ENCODE measurements around the gene RASA2.

RASA2 gene

DNA sequence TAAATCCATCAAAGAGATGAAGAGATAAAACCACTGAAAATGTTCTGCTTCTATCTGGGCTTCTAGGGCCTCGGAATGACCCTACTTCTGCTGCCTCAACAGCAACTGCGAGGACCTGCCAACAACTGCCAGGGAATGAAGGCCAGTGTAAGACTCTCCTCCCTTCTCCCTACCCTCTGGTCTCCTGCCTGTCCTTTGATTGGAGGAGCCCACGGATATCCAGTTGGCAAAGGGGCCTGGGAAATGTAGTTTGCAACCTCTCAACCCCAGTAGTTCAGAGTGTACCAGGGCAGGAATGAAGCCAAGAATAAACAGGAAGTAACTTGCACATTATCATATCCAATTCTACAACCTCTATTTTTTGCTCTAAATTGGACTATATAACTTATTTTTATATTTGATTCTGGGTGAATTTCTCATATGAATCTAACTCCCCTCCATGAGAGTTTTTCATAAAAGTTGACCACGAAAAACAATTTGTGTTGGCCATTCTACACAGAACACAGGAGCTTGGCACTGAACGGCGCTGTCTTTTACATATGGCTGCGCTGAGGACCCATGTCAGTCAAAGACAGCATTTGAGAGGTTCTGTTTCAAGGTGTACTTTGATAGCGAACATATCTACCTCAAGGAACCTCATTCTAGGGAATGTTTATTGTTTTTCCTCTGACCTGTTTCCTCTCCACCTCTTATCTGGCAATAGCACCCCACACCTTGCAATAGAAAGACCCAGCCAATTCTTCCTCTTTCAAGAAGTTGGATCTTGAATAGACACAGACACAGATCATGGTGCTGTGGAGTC lies 160.1 kb downstream of the RASA2 start:
- no peak for DNase-seq (ENCODE audit: low read depth)

DNA sequence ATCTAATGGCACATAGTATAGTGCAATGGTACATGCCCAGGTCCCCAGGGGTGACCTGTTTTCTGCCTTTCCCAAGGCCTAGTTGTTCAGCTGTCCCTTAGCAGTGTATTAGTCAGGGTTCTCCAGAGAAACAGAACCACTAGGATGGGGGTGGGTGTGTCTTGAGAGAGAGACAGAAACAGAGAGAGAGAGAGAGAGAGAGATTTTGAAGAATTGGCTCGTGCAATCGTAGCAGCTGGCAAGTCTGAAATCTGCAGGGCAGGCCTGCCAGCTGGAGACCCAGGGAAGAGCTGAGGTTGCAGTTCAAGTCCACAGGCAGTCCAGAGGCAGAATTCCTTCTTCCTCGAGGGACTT lies 160.7 kb downstream of the RASA2 start:
- DNase-seq (ENCODE audit: low read depth): no peak

DNA sequence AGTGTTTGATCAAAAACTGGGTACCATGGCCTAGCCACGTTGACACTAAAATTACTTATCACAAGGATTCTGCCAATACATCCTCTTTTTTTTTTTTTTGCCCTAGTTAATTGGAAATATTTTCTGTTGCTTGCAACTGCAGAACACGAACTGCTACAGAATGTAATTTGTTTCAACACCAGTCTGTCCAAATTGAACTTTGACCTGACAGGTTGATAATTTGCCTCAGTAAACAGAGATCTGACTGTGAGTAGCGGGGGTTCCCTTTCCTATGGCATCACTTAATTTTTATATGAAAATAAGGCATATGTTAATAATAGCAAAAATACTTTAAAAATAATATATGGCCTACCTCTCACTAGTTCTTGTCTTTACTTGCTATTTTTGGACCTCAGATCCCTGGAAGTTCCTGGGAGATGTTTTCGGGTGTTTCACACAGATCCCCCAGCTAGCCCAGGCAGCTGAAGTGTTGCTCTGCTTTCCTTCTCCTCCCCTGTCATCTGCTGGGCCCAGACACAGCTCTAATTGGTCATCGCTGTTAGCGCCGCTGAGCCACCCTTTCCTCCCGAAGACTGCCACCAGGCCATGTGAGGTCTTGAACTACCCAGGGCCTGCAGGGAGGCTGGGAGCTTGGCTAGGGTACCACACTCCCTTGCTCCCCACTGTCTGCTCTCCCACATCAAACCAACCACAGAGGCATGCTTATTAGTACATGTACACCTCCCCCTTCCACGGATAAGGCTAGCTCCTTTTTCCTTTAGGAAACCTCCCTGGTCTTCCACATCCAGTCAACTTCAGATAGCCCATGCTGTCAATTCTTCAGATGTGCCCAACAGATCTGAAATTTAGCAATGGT lies 161.5 kb downstream of the RASA2 start:
- no peak for DNase-seq (ENCODE audit: low read depth)

DNA sequence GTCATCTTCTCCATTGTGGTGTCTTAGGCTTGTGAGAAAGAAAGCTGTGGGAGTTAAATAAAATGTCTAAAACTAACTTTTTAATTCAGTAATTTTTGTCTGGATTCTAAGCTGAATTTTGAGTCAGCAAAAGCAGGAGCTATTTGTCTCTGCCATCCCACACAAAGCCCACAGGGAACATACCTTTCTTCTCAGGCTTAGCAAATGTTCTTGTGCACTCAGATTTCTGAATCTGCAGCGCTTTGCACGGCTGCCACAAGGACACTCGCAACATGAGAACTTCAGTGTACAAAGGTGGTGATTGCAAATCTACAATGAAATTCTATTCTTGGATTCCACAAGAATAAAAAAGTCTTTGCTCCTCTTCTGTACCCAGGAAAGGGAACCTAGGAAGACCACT lies 163.0 kb downstream of the RASA2 start:
- DNase-seq (ENCODE audit: low read depth): no peak

DNA sequence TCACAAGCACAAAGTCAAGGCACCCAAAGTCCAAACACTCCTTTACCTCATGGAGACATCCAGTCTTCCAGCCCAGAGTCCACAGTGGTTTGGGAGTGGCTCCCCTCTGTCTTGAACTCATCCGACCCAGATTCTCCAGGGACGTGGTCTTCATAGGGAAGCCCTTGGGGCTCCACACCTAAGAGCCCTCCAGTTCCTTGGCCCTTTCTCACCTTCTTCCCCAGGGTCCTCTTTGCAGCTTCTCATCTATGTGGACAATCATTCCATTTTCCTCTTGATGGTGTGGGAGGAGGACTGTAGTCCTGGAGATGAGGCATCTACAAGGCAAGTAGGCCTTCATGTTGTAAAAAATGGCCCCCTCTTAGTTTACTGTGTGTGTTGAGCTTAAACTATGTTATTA lies 164.0 kb downstream of the RASA2 start:
- DNase-seq (ENCODE audit: low read depth): no peak

DNA sequence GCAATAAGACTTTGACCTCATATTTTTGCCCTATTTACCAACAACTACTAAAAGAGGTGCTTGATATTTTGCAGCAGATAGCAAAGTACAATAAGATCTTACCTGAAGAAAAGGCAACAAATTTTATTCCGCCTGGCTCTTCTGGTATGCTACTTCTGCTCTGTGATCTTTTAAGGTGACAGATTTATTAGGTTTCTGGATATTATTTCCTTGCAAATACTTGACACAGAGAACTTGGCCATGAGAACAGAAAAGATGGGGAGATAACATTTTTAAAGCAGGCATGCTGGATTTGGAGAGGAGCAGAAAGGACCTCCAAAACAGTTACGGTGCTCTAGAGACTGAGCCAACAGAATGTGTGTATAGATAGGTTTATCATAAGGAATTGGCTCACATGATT lies 164.6 kb downstream of the RASA2 start:
- no peak for DNase-seq (ENCODE audit: low read depth)

DNA sequence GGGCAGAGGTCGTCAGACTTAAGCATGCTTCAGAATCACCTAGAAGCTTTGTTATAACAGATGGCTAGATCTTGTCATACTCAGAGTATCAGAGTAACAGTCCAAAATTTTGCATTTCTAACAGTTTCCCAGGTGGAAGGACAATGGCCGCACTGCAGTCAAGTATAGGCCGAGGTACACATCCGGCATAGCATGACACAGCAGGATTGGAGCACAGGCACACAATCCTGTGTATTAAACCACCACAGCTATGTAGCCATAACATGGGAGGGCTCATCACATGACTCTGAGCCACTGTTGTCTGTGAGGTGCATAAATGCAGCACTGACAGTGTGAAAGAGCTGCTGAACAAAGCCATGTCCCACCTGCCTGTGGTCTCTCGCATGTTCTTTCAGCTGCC lies 165.5 kb downstream of the RASA2 start:
- DNase-seq (ENCODE audit: low read depth): no peak

DNA sequence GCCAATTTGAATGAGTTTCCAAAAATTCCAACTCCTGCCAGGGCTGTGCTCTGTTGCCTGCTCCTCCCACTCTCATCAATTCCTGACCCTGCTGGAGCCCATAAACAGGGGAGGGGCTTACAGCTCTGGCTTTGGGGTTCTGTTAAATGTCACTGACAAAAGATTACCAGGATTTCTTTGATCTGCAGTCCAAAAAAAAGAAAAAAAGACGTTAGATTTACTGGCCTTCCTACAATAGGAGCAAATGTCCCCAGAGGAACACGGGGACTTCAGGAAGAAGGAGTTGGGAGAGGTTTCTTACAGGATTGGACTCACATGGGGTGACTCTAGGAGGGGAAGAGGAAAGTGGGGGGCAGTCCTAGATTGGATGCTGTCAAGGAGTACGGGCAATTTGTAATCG lies 167.0 kb downstream of the RASA2 start:
- no peak for DNase-seq (ENCODE audit: low read depth)

DNA sequence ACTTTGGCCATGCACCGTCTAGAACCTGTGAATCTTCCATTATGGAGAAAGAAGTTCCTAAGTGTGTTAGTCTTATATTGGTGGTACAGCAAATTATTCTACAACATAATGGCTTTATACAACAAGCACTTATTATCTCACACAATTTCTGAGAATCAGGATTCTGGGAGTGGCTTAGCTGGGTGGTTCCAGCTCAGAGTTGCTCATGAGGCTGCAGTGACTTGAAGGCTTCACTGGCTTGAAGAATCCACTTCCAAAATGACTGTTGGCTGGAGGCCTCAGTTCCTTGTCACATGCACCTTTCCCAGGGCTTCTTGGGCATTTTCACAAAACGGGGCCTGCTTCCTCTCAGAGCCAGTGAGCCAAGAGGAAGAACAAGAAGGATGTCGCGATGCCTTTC lies 169.0 kb downstream of the RASA2 start:
- no peak for DNase-seq (ENCODE audit: low read depth)

DNA sequence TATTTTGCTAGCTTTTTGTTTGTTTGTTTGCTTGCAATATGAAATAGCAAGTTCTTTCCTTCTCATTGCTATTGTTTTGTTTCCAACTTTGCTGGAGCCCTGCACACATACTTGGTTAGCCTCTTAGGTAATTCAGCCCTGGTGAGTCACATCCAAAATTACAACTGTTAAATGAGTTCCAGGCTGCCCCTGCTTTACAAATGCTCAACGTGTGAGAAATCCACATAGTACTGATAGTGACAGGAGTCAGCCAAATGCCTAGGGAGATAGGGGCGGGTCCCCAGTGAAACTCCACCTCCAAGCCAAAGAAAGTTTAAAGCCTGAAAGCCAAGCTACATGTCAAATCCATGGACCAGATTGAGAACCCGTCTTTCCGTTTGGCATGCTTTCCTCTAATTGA lies 169.9 kb downstream of the RASA2 start:
- DNase-seq (ENCODE audit: low read depth): no peak

DNA sequence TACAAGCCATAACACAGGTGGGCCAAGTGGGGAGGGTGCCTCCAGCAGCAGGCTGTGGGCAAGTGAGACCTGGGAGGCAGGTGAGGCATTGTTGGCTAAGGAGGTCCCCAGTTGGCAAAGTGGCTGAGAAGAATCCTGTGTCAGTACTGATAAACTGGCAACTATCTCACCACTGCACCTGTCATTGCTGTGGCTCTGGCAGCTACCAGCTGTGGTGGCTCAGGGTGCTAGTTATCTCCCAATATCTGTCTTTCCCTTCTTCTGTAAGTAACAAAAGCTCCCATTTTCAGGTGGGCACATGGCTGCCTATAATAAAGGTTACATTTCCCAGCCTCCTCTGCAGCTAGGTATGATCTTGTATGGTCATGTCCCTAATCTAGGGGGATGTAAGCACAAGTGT lies 170.7 kb downstream of the RASA2 start:
- DNase-seq (ENCODE audit: low read depth): no peak

DNA sequence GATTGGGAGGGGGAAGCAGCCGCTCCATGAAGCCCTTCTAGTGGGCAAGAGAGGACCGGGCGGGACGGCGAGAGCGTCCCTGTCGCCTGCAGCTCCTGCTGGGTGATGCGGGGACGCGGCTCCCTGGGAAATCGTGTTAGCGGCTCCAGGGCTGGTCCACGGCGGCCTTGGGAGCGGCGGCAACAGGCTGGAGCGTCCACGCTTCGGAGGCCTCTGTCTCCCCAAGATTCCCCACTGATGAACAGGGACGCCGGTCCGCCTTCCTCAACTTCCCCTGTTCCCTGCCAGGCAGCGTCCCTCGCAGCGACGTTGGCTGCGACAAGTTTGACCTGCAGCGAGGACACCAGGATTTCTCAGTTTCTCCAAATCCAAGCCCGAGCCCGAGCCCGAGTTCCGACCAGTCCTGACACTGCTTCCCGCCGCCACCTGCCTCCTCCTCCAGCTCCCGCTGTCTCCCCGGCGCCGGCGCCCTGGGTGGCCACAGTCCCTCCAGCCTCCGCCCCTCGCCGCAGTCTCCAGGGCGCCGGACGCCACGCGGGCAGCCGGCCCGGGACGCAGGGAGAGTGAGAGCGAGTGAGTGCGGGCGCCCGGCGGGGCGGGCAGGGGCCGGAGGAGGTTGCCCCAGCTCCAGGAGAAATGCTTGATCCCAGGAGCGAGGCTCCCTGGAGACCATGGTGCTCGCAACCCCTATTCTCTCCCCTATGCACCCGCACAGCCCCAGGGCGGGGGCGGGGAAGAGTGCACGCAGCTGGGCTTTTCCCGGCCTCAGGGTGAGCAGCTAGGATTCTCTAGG lies 173.2 kb downstream of the RASA2 start:
- DNase-seq (ENCODE audit: low read depth): no peak

DNA sequence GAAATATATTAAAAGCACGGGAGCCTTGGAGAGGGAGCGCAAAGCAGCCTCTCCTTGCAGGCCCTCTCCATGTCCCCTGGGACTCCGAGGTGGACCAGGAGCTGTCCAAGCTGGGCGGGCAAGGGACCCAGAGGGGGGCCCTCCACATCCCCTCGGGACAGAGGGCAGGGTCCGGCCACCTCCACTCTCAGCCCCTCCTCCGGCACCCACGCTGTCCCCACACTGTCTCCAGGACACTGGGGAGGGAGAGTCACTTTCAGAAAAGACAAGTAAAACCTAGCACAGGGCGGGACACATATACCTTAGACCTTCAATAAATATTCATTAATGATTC lies 173.8 kb downstream of the RASA2 start:
- no peak for DNase-seq (ENCODE audit: low read depth)

DNA sequence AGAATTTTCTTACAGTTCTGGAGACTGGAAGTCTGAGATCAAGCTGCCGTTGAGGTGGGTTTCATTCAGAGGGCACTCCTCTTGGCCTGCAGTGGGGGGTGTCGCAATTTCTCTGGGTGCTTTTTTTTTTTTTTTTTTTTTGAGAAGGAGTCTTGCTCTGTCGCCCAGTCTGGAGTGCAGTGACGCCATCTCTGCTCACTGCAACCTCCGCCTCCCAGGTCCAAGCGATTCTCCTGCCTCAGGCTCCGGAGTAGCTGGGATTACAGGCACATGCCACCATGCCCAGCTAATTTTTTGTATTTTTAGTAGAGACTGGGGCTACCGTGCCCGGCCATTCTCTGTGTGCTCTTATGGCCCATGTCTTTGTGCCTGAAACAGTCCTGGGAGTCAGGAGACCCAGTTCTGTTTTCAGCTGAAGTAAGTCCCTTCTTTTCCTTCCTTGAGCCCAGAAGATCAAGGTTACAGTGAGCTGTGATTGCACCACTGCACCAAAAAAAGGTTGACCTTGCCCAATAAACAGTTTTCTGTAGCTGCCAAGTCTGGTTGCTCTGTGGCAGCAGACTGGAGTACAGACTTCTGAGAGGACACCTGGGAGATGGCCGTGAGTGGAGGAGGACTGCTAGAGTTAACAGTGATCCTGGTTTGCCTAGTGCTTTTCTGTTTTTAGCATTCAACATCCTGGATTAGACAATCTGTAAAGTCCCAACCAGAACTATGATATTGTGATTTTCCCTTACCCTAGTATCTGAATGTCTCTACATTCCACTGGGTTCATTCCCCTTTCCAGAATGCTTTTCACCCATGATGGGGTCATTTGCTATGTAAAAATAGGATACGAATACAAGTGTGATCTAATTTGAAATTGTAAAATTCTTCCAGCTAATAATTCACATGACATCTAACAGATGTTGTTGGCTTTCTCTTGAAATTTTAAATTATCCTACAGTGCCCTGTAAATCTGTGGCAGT lies 174.7 kb downstream of the RASA2 start:
- DNase-seq (ENCODE audit: low read depth): no peak

DNA sequence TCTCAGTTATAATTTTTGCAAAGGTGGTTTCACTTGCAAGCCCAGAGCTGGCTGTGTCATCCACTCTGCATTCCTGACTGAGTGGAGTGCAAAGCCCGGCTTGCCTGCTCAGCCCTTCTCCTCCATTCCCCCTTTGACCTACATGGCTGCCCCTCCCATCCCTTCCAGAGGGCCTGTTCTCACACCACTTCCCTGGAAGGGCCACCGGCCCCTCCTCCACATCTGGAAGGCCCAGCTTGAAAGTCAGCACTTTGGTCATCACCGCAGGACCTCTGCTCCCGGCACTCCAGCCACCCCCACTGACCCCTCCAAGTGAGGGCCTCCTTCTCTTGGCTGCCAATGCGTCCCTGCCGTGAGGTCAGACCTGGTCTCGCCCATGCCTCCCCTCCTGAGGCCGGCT lies 177.2 kb downstream of the RASA2 start:
- no peak for DNase-seq (ENCODE audit: low read depth)
